A673 (cell line): Measurements from ENCODE around the gene NECAP2.

Experiments
- CTCF ChIP-seq: fragments of 300-800, 200-600 bp; sonication (generic); conservative IDR thresholded peaks from 2 replicates; pipeline ENCODE4 v1.5.1; 2017; ENCODE audit warnings: low read depth, mild to moderate bottlenecking, antibody characterized with exemption, low read length, moderate library complexity, mixed read lengths
- EZH2 ChIP-seq: fragments of 200-600 bp; sonication (generic); IDR thresholded peaks from 2 replicates; pipeline ENCODE4 v1.6.1; 2017; ENCODE audit warnings: borderline replicate concordance, low read depth, mild to moderate bottlenecking, mixed read lengths, antibody characterized with exemption, low read length; ENCODE audit not compliant: poor library complexity, severe bottlenecking

DNA sequence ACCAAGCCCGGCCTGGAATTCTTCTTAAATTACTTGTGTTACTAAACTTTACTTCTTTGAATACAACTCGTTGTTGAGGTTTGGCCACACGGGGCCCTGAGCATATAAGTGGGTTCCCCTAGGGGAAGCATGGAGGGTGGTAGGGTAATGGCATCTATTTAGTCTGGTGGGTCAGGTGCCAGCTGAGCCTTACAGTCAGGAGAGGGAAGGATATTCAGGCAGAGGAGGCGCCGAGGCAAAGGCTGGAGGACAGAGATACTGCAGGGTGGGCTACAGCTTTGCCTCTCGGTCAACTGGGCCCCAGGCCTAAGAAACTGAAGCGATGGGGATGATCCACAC, 424 bp upstream of the NECAP2 start:
- TF ChIP-seq CTCF (no peak), EZH2 (no peak)
